ENCODE measurements around the gene MYO18A.

MYO18A gene

GRCh38 chr17:29140051-29140621 lies 40.1 kb downstream of the MYO18A start:
- TF ChIP-seq REST (IDR thresholded peaks at IDR 0.05; ENCODE audit: insufficient read depth in 1 of 2, low read depth in 2 of 2, low read length in 2 of 2) = no peak
- no peak for TF ChIP-seq FOXP2 (optimal IDR thresholded peaks at IDR 0.05; ENCODE audit: borderline replicate concordance, extremely low read depth, extremely low read length, insufficient read depth)
- no peak for TF ChIP-seq POLR2AphosphoS5 (IDR thresholded peaks at IDR 0.05; ENCODE audit: low read depth, low read length)
- TF ChIP-seq SIN3A (IDR thresholded peaks at IDR 0.05; ENCODE audit: borderline replicate concordance, insufficient read depth, low read length) = no peak
- no peak for TF ChIP-seq TAF1 (IDR thresholded peaks at IDR 0.05; ENCODE audit: borderline replicate concordance, insufficient read depth, low read length)

- TF ChIP-seq FOXP2 (optimal IDR thresholded peaks at IDR 0.05; ENCODE audit: borderline replicate concordance, extremely low read depth, extremely low read length, insufficient read depth) = no peak
- TF ChIP-seq REST (IDR thresholded peaks at IDR 0.05; ENCODE audit: insufficient read depth in 1 of 2, low read depth in 2 of 2, low read length in 2 of 2) = no peak
- TF ChIP-seq SIN3A (IDR thresholded peaks at IDR 0.05; ENCODE audit: borderline replicate concordance, insufficient read depth, low read length) = no peak
- no peak for TF ChIP-seq POLR2AphosphoS5 (IDR thresholded peaks at IDR 0.05; ENCODE audit: low read depth, low read length)
- no peak for TF ChIP-seq TAF1 (IDR thresholded peaks at IDR 0.05; ENCODE audit: borderline replicate concordance, insufficient read depth, low read length)
These were observed 41.1 kb downstream of the MYO18A start for GRCh38 chr17:29138971-29139691.

DNA sequence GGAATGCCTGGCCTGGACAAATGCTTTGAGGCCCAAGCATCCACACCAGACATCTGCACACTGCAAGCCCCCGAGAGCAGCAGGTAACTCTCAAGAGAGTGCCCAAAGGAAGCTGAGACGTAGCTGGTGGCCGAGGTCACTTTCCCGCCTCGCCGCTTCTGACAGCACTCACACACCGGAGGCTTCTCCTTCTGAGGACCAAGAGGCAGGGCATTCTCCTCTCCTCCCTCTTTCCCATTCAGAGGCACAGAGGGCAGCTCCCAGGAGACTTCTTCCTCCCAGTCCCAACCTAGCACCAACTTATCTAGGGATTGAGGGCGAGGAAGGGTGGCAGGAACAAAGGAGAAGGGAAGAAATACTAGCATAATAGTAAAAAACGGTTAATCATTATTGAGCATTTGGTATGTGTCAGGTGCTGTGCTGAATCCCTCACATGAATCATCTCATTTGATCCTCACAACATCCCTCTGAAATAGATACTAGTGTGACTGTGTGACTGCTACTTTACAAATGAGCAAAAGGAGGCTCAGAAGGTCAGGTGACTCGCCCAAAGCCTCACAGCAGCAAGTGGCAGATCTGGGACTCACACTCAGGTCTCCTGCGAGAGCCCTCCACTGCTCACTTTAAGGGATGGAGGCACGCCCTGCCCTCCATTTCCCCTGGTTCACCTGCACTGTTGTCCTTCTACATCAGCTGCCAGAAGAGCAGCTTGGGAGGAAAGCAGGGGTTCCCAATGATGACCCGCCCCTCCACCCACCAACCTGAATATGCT lies 41.8 kb downstream of the MYO18A start:
- TF ChIP-seq FOXP2 (optimal IDR thresholded peaks at IDR 0.05; ENCODE audit: borderline replicate concordance, extremely low read depth, extremely low read length, insufficient read depth) = no peak
- TF ChIP-seq TAF1 (IDR thresholded peaks at IDR 0.05; ENCODE audit: borderline replicate concordance, insufficient read depth, low read length) = no peak
- TF ChIP-seq REST (IDR thresholded peaks at IDR 0.05; ENCODE audit: insufficient read depth in 1 of 2, low read depth in 2 of 2, low read length in 2 of 2) = no peak
- TF ChIP-seq POLR2AphosphoS5 (IDR thresholded peaks at IDR 0.05; ENCODE audit: low read depth, low read length) = no peak
- no peak for TF ChIP-seq SIN3A (IDR thresholded peaks at IDR 0.05; ENCODE audit: borderline replicate concordance, insufficient read depth, low read length)

- no peak for TF ChIP-seq POLR2AphosphoS5 (IDR thresholded peaks at IDR 0.05; ENCODE audit: low read depth, low read length)
- no peak for TF ChIP-seq TAF1 (IDR thresholded peaks at IDR 0.05; ENCODE audit: borderline replicate concordance, insufficient read depth, low read length)
- TF ChIP-seq SIN3A (IDR thresholded peaks at IDR 0.05; ENCODE audit: borderline replicate concordance, insufficient read depth, low read length) = no peak
- no peak for TF ChIP-seq REST (IDR thresholded peaks at IDR 0.05; ENCODE audit: insufficient read depth in 1 of 2, low read depth in 2 of 2, low read length in 2 of 2)
- TF ChIP-seq FOXP2 (optimal IDR thresholded peaks at IDR 0.05; ENCODE audit: borderline replicate concordance, extremely low read depth, extremely low read length, insufficient read depth) = no peak
These were observed 43.0 kb downstream of the MYO18A start for GRCh38 chr17:29136998-29137730.
